Progenitor cell of endocrine pancreas (in vitro differentiated cells): ENCODE data around the gene CXCL12. TPM values are rescaled to one million over a fixed set of nuclear protein-coding genes. Genes with fewer than 3 reads are reported as not detected.

Experiments used
- DNase-seq: peaks from one replicate; pipeline ENCODE4 v3.0.0; 2021; ENCODE audit warnings: low spot score; ENCODE audit not compliant: unreplicated experiment
- H3K27ac Mint-ChIP-seq: 2 replicates; pipeline ENCODE4 v1.8.0; 2021; ENCODE audit warnings: mild to moderate bottlenecking, moderate library complexity, mixed read lengths
- H3K27me3 Mint-ChIP-seq: 2 replicates; pipeline ENCODE4 v1.8.0; 2021; ENCODE audit warnings: mixed read lengths
- H3K36me3 Mint-ChIP-seq: 2 replicates; pipeline ENCODE4 v1.8.0; 2022; ENCODE audit warnings: mixed read lengths; ENCODE audit not compliant: insufficient read depth
- H3K4me1 Mint-ChIP-seq: 2 replicates; pipeline ENCODE4 v1.8.0; 2021; ENCODE audit warnings: low read depth, mixed read lengths
- H3K4me3 Mint-ChIP-seq: 2 replicates; pipeline ENCODE4 v1.8.0; 2021; ENCODE audit warnings: low read depth, mild to moderate bottlenecking, moderate library complexity, mixed read lengths
- H3K9me3 Mint-ChIP-seq: 2 replicates; pipeline ENCODE4 v1.8.0; 2021; ENCODE audit warnings: low read depth, mixed read lengths
- CTCF ChIP-seq: fragments of 200-600 bp; sonication (generic); IDR thresholded peaks from one replicate; pipeline ENCODE4 v1.5.0; 2021; ENCODE audit warnings: antibody characterized with exemption, mild to moderate bottlenecking; ENCODE audit not compliant: unreplicated experiment
- total RNA-seq: library from RNA; stranded (reverse); gene quantifications from 2 replicates; pipeline ENCODE4 v1.2.1, GENCODE V29; 2021

The CXCL12 gene
- total RNA-seq, 1 donor from 2014 or later, result 4.2 TPM

DNA sequence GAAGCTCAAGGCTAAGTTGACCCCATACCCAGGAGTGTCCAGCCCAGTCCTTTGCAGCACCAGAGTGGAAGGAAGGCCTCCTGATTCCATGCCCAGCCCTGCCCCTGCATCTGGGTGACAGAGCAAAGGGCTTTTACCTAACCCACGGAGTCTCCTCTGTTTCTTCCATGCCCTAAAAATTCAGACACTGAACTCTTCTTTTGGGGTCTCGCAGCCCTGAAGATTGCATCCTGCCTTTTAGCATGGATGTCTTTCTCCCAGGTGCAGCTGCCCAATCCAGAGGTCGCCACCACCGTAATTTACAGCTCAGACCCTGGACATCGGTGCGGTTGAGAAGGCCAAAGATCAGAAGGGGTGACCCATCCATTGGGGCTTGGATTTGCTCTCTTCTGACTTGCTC, 50.8 kb downstream of the CXCL12 start:
- Mint-ChIP-seq H3K27ac (no peak overlapping the region), H3K4me1 (no peaks in the 10 kb centered on the region), H3K4me3 (no peak overlapping the region), H3K9me3 (no peaks in the 10 kb centered on the region), H3K27me3 (peaks cover 21% of the 10 kb centered on the region), H3K36me3 (no peaks in the 10 kb centered on the region)
- TF ChIP-seq CTCF, result no peak
- DNase-seq, result no peak

DNA sequence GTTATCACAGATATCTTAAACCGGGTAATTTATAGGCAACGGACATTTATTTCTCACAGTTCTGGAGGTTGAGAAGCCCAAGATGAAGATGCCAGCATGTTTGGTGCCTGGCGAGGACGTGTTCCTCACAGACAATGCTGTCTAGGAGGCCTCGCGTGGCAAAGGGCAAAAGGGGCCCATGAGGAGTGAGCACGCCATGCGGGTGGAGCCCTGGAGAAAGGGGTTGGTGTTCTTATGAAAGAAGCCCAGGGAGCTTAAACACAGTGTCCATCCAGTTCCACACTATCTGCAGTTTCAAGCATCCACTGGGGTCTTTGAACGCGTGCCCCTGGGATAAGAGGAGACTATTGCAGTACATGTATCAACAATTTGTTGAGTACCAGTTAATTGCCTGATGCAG, 51.4 kb downstream of the CXCL12 start:
- DNase-seq, result no peak
- no peak overlapping the region for H3K4me3 Mint-ChIP-seq
- H3K27ac Mint-ChIP-seq, result no peak overlapping the region
- H3K4me1 Mint-ChIP-seq, result no peaks in the 10 kb centered on the region
- no peaks in the 10 kb centered on the region for H3K9me3 Mint-ChIP-seq
- no peaks in the 10 kb centered on the region for H3K36me3 Mint-ChIP-seq
- H3K27me3 Mint-ChIP-seq, result peaks cover 21% of the 10 kb centered on the region
- no peak for TF ChIP-seq CTCF

DNA sequence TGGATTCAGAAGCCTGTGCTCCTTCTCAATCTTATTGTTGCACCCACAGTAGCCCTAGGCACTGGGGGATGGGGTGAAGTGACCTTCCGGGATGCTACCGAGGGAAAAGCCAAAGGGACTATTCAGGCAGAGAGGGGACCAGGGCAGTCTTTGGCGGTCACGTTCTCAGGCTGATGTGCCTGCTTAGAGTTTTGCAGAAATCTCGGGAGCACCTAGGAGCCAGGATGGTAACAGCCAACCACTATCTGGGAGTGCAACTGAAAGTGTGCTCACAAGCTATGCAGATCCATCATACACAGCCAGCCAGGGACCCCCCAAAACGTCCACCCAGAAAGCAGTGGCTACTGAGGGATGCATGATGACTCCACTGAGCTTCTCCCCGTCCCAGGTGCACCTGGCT, 52.4 kb downstream of the CXCL12 start:
- no peaks in the 10 kb centered on the region for H3K9me3 Mint-ChIP-seq
- no peak for DNase-seq
- H3K4me1 Mint-ChIP-seq, result no peaks in the 10 kb centered on the region
- H3K4me3 Mint-ChIP-seq, result no peak overlapping the region
- peaks cover 19% of the 10 kb centered on the region for H3K27me3 Mint-ChIP-seq
- TF ChIP-seq CTCF, result no peak
- no peak overlapping the region for H3K27ac Mint-ChIP-seq
- H3K36me3 Mint-ChIP-seq, result no peaks in the 10 kb centered on the region

GRCh38 chr10:44330431-44330830, 54.5 kb downstream of the CXCL12 start:
- TF ChIP-seq CTCF, result no peak
- Mint-ChIP-seq H3K27ac (no peak overlapping the region), H3K27me3 (peaks cover 18% of the 10 kb centered on the region), H3K4me3 (no peak overlapping the region), H3K9me3 (no peaks in the 10 kb centered on the region), H3K4me1 (no peaks in the 10 kb centered on the region), H3K36me3 (no peaks in the 10 kb centered on the region)
- no peak for DNase-seq

- TF ChIP-seq CTCF, result no peak
- Mint-ChIP-seq H3K27ac (no peak overlapping the region), H3K9me3 (no peaks in the 10 kb centered on the region), H3K36me3 (no peaks in the 10 kb centered on the region), H3K4me3 (no peak overlapping the region), H3K4me1 (peaks cover 1% of the 10 kb centered on the region), H3K27me3 (peaks cover 10% of the 10 kb centered on the region)
- DNase-seq, result no peak
Measured at GRCh38 chr10:44327461-44327860, 57.4 kb downstream of the CXCL12 start.
